Right ventricle myocardium inferior (tissue), 1 donor: ENCODE results near the gene KRTAP3-1. TPM values are rescaled to one million over a fixed set of nuclear protein-coding genes. Genes with fewer than 3 reads are reported as not detected.
"Not testable (repeated sequence)": the region's sequence is repeated elsewhere in the genome, so short reads cannot be mapped to it uniquely, and the experiment has no call there.

Experiments
- ATAC-seq: fragments of 200-7000 bp; cut with Tn5 transposase; one replicate; pipeline ENCODE4 v1.9.1; 2020; ENCODE audit warnings: mild to moderate bottlenecking, moderate library complexity
- DNase-seq: peaks from one replicate; pipeline ENCODE4 v3.0.0; 2021; ENCODE audit errors: missing footprints
- intact Hi-C: fragments of 100-400 bp; cut with DNase I; formaldehyde crosslinking; loops from one replicate; pipeline ENCODE4 v1.11.0; 2022
- long read RNA-seq: library from polyadenylated mRNA; unstranded; transcript quantifications from one replicate; pipeline ENCODE4 v2.0.0, GENCODE V29; 2021
- total RNA-seq: library from RNA; stranded (reverse); fragmentation: NEBNext Ultra II Directional; extraction: Animal tissue kit (Norgen Biotek cat#: 25700); gene quantifications from one replicate; pipeline ENCODE4 v1.2.1, GENCODE V29; 2021
- donor health status: DM: no; HTN: yes; CAD: no; lungs with severe emphysema.

Gene KRTAP3-1
- not detected for total RNA-seq
- long read RNA-seq = 0 reads

GRCh38 chr17:41008811-41009210 is at the start of gene KRTAP3-1:
KRTAP3-1 (minus strand) TSS chr17:41009128; CDS start chr17:41009074, 54 bp downstream.
- ATAC-seq (no peak), DNase-seq (no peak)
- intact Hi-C loops = no loop called here

- no peak for ATAC-seq
- no peak for DNase-seq
- intact Hi-C loops = no loop called here
Observed at GRCh38 chr17:41057547-41057946, 48.6 kb upstream of the KRTAP3-1 start.

GRCh38 chr17:41055130-41055529 is 46.2 kb upstream of the KRTAP3-1 start, which contains the start of gene KRTAP2-2:
KRTAP2-2 (minus strand) TSS chr17:41055230; CDS start chr17:41055211, 19 bp downstream.
- DNase-seq, intact Hi-C loops, ATAC-seq: not testable (repeated sequence)

GRCh38 chr17:41054556-41054955 is 45.6 kb upstream of the KRTAP3-1 start:
- ATAC-seq, intact Hi-C loops, DNase-seq: not testable (repeated sequence)

- no peak for DNase-seq
- intact Hi-C loops = no loop called here
Observed at GRCh38 chr17:41054025-41054424, 45.1 kb upstream of the KRTAP3-1 start.

GRCh38 chr17:41052566-41052965 is 43.6 kb upstream of the KRTAP3-1 start:
- no peak for DNase-seq
- no peak for ATAC-seq

More at GRCh38 chr17:41054025-41054424, 45.1 kb upstream of the KRTAP3-1 start:
- ATAC-seq = no peak

GRCh38 chr17:41049110-41049509 is 40.2 kb upstream of the KRTAP3-1 start:
- intact Hi-C loops = no loop called here
- DNase-seq (no peak), ATAC-seq (no peak)

More at GRCh38 chr17:41052566-41052965, 43.6 kb upstream of the KRTAP3-1 start:
- intact Hi-C loops = no loop called here

GRCh38 chr17:41048441-41048840 is 39.5 kb upstream of the KRTAP3-1 start:
- intact Hi-C loops = no loop called here
- no peak for DNase-seq
- ATAC-seq = no peak

- ATAC-seq, DNase-seq, intact Hi-C loops: not testable (repeated sequence)
Observed at GRCh38 chr17:41046735-41047465, 38.0 kb upstream of the KRTAP3-1 start, which contains the start of gene KRTAP2-1. KRTAP2-1 (minus strand) TSS chr17:41047316; CDS start chr17:41047267, 49 bp downstream.

- intact Hi-C loops = no loop called here
- ATAC-seq = no peak
- no peak for DNase-seq
Observed at GRCh38 chr17:41042953-41043352, 34.0 kb upstream of the KRTAP3-1 start.

- intact Hi-C loops, DNase-seq, ATAC-seq: not testable (repeated sequence)
Observed at GRCh38 chr17:41040783-41041571, 32.0 kb upstream of the KRTAP3-1 start, which contains the start of gene KRTAP1-1. KRTAP1-1 (minus strand) TSS chr17:41041450; CDS start chr17:41041397, 53 bp downstream.

- ATAC-seq (no peak), DNase-seq (no peak)
- intact Hi-C loops = no loop called here
Observed at GRCh38 chr17:41037853-41038350, 29.0 kb upstream of the KRTAP3-1 start.

- DNase-seq, intact Hi-C loops, ATAC-seq: not testable (repeated sequence)
Observed at GRCh38 chr17:41034346-41034935, 25.5 kb upstream of the KRTAP3-1 start, which contains the start of gene KRTAP1-3. KRTAP1-3 (minus strand) TSS chr17:41034874; CDS start chr17:41034821, 53 bp downstream.

GRCh38 chr17:41029633-41030245 is 20.8 kb upstream of the KRTAP3-1 start, which contains the start of gene KRTAP1-4:
KRTAP1-4 (minus strand) TSS chr17:41030195; CDS start chr17:41030078, 117 bp downstream.
- intact Hi-C loops = no loop called here
- no peak for ATAC-seq
- DNase-seq = no peak

GRCh38 chr17:41026715-41027471 is 18.0 kb upstream of the KRTAP3-1 start, which contains the start of gene KRTAP1-5:
KRTAP1-5 (minus strand) TSS chr17:41027208; CDS start chr17:41027155, 53 bp downstream.
- DNase-seq = no peak
- intact Hi-C loops = no loop called here
- no peak for ATAC-seq

GRCh38 chr17:41024697-41025096 is 15.8 kb upstream of the KRTAP3-1 start:
- intact Hi-C loops = no loop called here

GRCh38 chr17:41020336-41020735 is 11.4 kb upstream of the KRTAP3-1 start:
- DNase-seq (no peak), ATAC-seq (no peak)
- intact Hi-C loops = no loop called here

More at GRCh38 chr17:41024697-41025096, 15.8 kb upstream of the KRTAP3-1 start:
- ATAC-seq (no peak), DNase-seq (no peak)
